CD4-positive, alpha-beta T cell treated with Interleukin-2 at 100 ng/mL for 4 hours (primary cell): ENCODE data around the gene HPCAL4.

ENCODE experiments used
- DNase-seq: peaks from one replicate; pipeline ENCODE4 v3.0.0-alpha.2; 2020; ENCODE audit warnings: low spot score

HPCAL4 gene

DNA sequence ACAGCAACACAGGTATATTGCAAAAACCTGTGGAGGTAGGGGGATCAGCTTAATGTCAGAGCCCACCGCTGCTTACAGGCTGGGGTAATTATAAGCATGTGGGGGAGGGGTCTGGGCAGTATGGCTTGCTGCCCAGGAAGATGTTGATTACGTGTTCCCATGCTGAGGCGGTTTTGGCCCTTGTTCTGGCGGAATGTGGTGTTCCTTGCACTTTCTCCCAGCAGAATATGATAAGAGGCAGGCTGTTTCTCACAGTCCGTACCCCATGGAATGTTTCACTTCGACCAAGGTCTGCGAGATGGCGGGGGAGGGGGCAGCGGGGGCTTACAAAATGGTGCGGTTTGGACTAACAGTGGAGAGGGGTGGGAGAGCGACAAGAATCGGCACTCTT lies 9.8 kb upstream of the HPCAL4 start:
- no peak for DNase-seq

DNA sequence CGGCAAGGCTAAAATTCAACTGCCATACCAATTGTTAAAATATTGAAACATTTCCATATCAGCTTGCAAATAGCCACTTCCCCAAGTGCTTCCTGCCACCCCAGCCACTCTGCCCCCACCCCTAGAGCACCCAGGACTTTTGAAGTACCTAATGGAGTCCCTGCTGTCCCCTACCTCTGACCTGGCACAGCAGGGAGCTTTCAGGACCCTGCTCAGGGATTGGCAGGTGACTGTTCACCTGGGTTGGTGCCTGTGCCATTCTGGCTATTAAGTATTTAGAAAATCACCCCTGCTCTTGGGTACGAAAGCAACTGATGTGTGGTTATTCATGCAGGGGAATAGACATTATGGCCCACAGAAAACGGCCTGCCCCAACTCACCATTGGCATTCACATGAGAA lies 9.1 kb upstream of the HPCAL4 start:
- no peak for DNase-seq

DNA sequence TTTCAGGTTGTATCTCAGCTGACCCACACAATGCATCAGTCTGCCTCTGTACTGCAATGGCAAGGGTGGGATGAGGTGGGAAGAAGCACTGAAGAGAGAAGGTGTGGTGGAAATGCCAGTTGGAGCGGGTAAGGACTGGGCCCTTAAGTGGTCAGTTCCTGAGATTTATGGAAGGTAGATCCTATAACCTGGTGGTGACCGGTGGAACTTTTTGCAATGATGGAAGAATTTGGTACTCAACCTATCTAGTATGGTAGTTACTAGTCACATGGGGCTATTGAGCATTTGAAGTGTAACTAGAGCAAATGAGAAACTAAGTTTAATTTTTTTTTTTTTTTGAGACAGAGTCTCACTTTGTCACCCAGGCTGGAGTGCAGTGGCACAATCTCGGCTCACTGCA lies 8.2 kb upstream of the HPCAL4 start:
- no peak for DNase-seq

DNA sequence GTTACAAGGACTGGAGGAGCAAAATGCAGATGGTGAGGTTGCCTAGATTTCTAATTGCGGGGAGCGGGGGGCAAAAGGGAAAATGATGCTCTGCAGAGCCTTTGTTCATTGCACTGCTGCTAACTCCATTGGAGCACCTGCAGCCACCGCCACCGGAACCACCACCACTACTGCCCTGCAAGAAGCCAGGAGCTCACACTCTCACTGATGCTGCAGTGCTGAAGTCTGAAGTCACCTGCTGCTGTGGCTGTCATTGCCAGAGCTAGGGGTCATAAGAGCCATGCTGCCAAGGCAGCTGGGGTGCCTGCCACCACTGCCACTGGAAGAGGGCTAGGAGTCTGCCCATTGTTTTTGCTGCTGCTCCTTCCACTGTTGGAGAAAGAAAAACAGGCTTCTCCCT lies 7.3 kb upstream of the HPCAL4 start:
- no peak for DNase-seq

DNA sequence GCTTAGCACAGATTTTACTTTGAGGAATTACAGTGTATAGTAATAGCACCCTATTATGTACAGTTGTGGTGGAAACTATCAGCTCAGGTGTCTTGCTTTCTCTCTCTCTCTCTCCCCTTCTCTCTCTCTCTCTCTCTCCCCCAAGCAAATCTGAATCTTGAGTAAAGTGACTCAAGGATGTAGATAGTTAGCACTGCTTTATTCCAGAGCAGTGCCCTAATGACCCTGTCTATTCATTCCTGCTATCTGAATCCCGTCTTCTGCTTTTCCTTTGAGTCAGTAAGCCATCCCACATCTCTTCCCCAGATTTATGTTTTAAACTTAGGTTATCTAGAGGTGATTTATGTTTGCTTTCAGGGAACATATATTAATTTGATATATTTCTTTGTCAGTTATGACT lies 5.2 kb upstream of the HPCAL4 start:
- DNase-seq, result no peak

DNA sequence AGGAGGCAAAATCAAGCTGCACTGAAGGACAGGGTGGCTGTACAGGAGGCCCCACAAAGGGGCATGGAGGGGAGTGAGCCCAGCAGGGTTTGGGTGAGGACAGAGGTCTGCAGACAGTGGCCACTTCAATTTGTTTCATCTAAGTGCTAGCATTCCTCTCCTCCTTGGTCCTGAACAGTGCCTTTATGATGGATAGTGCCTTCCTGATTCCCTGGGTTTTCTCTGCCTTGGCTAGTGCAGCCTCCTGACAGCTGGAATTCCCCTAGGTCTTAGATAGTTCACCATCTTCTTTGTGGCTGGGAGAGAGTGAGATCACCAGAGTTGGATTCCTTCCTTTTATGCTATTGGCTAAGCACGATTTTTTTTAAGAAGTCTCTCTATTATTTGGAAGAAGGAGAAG lies 3.8 kb upstream of the HPCAL4 start:
- no peak for DNase-seq

DNA sequence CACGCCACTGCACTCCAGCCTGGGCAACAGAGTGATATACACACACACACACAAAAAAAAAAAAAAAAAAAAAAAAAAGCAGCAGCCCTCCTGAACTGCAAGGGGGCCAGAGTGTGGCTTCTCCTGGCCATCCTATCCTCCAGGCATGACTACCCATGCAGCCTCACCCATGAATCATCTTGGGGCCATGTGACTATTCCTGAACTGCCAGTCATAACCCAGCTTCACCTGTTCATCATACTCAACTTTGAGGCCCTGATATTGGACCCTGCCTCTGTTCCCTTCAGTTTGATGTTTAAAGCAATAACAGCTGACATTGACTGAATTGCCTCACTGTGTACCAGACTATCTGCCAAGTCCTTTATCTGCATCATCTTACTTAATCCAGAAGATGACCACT lies 2.8 kb upstream of the HPCAL4 start:
- DNase-seq, result peak; percentile 40

DNA sequence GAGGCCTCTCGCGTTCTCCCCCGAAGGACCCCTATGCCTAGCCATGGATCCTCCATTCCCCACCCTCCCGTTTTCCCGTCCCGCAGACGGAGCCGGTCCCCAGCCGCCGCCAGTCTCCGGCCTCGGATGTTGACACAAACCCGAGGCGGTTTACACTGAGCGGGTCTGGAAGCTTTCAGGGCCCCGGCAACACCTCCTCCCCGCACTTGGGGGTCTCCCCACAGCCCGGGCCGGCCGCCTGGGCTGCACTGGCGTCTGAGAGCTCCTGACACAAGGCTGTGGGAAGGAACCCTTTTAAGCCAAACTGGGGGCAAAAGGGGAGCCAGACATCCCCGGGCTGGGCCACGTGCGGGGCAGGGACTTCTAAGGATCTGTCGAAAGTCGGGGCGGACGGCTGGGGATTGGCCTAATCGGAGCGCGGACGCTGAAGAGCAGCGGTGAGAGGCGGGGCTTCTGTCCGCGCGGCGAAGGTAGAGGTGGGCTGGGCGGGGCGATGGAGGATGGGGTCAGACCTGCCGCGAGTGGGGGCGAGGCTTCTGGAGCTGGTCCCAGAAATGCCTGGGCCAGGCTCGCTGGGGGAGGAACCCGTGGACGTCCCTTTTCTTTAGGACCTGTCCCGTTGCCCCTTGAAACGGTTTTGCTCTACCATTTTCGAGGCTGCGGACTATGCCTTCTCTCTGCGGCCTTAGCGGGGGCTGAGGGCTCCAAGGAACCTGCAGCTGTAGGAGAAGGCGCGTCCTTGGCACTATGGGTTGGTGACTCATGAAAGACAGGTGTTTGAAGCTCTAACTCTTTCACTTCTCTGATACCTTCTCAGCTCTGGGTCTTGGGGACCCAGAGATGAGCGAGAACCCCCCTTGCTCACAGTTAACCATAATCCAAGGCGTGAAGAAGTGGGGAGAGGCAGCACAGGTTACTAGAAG lies 1.2 kb upstream of the HPCAL4 start:
- DNase-seq, result peak; percentile 42

DNA sequence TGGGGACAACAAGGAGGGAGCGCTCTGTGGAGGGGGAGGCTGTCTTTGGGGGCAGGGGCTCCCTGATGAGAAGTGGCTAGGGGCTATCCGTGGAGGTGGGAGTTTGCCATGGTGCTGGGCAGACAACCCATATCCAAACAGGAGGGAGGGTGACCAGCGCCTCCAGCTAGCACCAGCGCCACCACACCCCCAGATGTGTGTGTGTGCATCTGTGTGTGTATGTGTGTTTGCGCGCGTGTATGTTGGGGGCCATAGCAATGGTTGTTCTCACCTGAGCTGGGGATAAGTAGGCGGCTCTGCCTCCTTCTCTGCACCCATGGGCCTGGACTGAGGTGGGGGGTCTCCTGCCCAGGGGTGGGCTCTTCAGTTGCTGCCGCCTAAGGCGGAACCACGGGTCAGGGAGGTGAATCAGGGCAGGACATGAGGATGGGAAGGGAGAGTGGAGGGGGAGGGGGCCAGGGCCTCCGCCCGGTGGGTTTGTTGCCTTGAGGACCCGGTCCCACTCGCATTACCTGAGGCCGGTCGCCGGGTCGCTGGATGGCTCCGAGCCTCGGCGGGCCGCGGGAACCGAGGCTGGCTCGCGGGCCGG lies 345 bp downstream of the HPCAL4 start:
- peak; percentile 32 for DNase-seq

DNA sequence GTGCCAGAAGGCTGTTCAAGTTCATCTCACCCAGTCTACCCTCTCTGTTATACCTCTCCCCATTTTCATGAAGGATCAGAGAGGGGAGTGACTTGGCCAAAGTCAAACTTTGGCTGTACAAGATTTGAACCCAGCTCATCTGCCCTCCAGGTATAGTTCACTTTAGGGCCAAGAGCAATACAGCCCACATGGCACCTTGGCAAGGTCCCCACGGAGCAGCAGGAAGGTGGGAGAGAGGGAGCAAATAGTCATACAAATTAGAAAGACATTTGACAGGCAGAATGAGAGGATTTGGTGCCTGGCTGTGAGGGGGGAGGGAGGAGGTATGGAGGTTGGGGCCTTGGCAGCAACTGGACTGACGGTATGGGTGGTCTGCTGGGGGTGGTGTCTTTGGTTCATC lies 1.0 kb downstream of the HPCAL4 start:
- DNase-seq, result no peak

DNA sequence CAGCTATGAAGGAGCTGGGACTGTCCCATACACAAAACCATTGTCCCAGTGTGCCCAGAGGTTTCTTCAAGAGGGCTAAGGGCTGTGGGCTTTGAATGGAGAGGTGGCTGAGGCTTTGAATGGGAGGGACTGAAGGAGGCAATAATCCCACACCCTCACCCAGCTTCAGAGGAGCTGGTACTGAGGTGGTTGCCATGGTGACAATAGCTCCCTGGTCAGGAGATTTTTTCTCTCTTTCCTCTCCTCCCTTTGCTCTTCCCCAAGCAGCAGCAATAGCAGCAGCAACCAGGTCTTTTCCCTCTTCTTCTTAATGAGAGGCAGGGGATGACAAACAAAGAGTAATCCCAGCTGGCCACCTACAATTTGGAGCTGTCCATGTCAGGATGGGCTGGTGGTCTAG lies 1.6 kb downstream of the HPCAL4 start:
- DNase-seq, result no peak

DNA sequence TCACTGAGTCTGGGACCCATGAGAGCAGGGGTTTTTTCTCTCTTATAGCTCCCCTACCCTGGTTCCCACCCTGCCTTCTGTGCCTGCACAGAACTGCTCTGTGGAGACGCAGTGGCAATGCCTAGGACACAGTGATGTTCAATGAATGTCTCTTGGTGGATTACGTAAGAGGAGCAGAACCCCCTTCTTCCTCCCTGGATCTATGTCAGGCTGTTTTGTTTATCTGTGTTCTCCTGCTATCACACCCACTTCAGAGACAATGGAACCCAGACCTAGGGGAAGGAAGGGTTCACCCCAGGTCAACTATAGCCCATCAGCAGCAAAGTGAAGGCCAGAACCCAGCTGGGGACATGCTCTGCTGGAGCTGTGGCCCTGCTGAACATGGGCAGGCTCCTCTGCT lies 2.0 kb downstream of the HPCAL4 start:
- DNase-seq, result no peak

DNA sequence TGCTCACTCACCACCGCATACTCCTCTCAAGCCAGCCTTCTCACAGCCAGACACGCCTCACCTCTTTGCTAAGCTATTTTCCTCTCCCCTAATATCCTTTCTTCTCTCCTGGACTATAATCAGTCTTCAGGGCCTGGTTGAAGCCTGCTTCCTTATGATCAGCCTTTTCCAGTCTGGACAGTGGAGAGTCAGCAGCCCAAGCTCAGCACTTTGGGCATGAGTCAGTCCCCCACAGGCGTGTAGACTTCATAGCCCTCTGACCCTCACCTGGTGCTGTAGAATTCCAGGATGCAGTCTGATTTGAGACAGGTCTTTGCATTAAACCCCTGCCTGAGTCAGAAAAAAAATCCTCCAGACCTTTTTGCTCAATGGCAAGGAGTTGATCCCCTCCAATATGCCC lies 2.5 kb downstream of the HPCAL4 start:
- no peak for DNase-seq

DNA sequence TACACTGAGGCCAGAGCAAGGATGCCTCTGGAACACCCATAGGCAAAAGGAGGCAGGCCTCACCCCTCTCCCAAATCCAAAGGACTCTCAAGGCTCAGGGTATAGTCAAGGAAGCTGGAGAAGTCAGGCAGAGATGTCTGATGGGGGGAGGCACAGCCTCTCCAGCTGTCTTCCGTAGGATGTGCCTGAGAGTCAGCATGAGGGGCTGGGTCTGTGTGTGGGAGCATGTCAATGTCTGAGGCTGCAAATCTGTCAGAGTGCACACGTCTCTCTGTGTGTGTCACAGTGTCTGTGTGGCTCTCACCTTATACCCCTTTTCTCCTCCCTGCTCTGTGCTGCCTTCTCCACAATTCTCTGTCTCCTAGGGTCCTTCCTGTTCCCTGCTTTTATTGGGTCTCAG lies 4.0 kb downstream of the HPCAL4 start:
- no peak for DNase-seq

DNA sequence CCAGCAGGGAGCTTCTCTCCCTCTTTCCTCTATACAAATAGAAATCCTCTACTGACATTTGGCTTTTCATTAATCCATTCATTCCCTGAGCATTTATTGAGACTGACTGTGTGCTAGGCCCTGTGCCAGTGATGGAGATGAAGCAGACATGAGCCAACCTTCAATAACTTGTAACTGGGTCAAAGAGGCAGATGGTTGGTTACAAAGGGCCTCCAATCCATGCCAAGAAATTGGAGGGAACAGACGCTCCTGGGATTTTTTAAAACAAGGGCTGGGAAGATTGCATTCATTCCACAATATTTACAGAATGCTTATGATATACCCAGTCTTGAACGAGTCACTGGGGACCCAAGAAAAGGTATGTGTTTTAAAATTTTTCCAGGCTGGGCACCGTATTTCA lies 6.2 kb downstream of the HPCAL4 start:
- no peak for DNase-seq

DNA sequence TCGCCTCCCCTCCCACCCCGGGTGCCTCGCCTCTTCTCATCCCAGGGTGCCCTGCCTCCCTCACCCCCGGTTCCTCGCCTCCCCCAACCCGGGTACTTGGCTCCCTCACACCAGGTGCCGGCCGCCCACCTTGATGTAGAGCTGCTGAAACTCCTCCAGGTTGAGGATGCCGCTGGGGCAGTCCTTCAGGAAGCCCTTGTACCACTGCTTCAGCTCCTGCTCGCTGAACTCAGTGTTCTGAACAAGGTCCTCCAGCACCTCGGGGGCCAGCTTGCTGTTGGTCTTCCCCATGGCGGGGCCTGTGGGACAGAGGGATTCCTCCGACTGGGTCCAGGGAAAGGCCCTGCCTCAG lies 6.9 kb downstream of the HPCAL4 start:
- no peak for DNase-seq

DNA sequence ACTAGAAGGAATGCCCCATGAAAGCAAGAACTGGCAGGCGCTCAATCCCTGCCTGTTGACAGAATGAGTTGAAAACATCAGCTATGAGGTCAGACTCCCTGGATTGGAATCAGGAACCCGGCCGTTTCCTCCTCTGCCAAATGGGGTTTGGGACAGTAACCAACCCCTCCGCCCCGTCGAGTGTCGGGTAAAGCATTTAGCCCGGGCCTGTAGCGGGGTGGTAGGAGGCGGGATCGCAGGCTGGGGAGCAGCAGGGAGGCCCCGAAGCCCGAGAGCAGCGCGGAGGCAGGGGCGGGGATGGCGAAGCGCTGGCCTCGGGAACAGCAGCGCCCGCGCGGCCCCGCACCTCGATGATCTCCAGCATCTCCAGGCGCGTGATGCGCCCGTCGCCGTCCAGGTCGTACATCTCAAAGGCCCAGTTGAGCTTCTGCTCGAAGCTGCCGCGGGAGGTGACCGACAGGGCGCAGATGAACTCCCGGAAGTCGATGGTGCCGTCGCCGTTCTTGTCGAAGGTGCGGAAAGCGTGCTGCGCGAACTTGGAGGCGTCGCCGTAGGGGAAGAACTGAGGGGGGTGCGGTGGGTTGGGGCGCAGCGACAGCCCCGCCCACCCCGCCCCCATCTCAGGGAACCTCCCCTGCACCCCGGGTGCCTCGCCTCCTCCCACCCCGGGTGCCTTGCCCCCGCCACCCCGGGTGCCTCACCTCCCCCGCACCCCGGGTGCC lies 7.5 kb downstream of the HPCAL4 start:
- DNase-seq, result peak; percentile 75

DNA sequence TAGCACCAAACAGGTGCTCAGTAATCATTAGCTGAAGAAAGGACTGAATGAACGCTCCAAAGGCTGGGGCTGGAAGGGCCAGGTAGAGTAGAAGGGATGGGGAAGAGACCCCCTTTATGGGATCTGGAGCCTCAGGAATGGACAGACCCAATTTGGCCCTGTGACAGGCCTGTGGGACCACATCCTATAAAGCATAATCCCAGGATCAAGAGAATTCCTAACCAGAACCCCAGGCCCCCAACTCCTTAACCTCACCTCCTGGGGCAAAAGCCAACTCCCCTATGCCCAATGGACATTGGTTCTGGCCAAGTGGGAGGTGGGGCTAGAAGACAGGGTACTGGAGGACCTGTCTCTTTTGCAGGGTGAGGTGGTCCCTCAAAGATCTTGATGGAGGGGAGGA lies 9.2 kb downstream of the HPCAL4 start:
- no peak for DNase-seq

DNA sequence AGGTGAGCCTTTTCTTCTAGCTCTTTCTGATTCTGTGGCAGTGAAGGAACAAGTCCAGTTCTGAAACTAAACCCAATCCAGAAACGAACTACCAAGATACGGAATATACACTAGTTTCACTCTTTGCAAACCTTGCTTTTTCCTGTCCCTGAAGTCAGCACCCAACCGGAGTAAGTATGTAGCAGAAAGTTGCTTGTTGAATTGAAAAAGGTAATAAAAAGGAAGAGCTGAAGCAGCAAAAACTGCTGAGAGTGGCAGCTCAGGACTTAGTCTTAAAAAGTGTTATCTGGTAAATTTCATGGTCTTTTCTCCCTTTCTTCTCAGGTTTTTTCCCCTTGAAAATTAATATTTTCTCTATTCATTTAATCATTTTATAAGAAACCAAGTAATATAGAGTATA lies 9.9 kb downstream of the HPCAL4 start:
- DNase-seq, result no peak

DNA sequence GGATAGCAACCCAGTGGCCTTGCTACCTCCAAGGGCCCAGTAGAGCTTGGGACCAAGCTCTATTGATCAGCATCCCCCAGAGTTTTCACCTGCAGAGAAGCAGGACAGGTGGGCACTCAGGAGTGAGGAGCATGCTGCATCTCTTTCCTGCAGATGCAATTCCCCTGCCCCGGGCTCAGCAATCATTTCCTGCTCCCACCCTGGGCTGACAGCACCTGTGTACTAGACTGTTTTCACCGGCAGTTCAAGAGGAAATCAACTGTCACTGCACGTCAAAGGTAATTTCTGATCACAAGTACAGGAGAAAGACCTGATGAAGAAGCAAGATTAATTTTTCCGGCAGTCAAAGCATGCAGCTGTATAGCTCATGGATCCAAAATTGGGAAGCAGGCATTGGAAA lies 10.5 kb downstream of the HPCAL4 start:
- no peak for DNase-seq

DNA sequence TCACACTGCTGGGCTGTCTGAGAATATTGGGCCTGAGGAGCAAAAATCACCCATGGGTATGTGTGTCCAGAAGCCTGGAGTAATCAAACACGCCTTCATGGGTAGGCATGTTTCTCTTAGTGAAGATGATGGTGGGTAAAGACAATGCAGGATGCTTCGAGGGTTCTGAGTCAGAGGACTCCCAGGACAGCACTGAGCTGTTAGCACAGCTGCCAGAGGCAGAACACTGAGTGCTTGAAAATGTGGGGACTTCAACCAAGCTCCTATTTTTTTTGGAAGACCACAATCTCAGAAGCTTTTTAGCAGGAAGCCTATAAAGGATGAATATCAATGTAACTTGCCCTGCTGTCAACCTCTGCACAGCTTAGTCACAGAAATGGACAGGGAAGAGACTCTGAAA lies 11.4 kb downstream of the HPCAL4 start:
- no peak for DNase-seq

DNA sequence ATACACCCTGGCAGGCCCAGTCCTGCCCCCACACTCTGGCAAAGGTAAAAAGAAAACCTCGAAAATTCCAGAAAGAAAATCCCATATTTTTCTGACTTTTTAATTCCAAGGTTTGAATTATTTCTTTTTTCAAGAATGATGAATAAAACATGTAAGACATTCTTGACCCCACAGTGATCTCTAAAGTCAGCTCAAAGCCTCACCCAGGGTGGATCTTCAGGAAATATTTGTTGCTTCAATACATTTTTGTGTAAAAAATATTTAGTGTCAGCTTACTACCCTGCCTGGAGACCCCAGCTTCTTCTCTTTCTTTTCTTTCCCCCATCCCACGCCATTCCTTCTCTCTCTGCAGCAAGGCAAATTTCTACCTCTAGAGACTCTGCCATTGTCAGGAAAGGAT lies 12.3 kb downstream of the HPCAL4 start:
- DNase-seq, result no peak

DNA sequence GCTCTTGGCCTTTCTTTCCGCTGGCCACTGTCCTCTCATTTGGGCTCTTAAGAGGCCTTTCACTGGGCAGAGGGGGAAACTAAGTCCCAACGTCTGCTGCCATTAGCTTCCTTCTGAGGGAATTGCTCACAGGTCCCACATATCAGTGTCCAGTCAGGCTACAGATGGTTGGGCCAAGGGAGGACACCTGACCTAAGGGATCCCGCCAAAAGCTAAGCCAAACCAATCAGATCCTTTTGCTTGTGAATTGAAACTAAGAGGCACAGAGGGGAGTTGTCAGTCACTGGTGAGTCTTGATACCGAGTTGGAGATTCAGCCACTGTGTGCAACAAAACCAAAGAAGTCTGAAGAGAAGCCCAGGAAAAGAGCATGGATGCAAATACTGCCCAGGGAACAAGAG lies 13.6 kb downstream of the HPCAL4 start:
- no peak for DNase-seq
